ENCODE results near the gene ATXN2.

DNA sequence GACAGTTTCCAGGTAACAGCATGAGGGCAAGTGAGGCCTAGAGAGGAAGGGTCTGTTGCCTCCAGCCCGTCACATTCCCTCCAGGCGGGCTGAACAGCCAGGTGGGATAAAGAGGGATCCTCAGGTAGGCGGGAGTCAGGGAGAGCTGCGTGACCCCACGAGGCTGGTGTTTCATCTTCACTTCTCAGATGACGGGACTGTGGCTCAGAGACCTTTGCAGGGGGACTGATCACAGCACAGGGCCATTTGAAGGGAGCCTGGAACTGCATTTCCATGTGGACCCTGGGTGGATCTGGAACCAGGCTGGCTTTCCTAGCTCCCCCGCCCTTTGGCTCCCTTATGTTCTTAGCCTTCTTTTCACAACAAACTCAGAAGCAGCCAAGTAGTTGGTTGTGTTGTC lies 156.0 kb downstream of the ATXN2 start:
- TF ChIP-seq POLR2A (conservative IDR thresholded peaks at IDR 0.05) (0 out of 2 replicates have a peak, but pooled peaks have one; percentile 28), NONO (IDR thresholded peaks at IDR 0.05; ENCODE audit: low read depth in 2 of 2, low read length in 1 of 2) (no peak), ZNF184 (CRISPR knock-in tag; IDR thresholded peaks at IDR 0.05) (no peak), TAF1 (IDR thresholded peaks at IDR 0.05; ENCODE audit: control insufficient read depth, extremely low read depth, insufficient read depth, low read length, severe bottlenecking) (no peak), SMAD3 (CRISPR knock-in tag; conservative IDR thresholded peaks at IDR 0.05) (no peak), FOXM1 (IDR thresholded peaks at IDR 0.05; ENCODE audit: low read depth) (no peak), FOXM1 (CRISPR knock-in tag; IDR thresholded peaks at IDR 0.05; ENCODE audit: low read depth) (no peak)
- TF ChIP-seq, protein P1, sequence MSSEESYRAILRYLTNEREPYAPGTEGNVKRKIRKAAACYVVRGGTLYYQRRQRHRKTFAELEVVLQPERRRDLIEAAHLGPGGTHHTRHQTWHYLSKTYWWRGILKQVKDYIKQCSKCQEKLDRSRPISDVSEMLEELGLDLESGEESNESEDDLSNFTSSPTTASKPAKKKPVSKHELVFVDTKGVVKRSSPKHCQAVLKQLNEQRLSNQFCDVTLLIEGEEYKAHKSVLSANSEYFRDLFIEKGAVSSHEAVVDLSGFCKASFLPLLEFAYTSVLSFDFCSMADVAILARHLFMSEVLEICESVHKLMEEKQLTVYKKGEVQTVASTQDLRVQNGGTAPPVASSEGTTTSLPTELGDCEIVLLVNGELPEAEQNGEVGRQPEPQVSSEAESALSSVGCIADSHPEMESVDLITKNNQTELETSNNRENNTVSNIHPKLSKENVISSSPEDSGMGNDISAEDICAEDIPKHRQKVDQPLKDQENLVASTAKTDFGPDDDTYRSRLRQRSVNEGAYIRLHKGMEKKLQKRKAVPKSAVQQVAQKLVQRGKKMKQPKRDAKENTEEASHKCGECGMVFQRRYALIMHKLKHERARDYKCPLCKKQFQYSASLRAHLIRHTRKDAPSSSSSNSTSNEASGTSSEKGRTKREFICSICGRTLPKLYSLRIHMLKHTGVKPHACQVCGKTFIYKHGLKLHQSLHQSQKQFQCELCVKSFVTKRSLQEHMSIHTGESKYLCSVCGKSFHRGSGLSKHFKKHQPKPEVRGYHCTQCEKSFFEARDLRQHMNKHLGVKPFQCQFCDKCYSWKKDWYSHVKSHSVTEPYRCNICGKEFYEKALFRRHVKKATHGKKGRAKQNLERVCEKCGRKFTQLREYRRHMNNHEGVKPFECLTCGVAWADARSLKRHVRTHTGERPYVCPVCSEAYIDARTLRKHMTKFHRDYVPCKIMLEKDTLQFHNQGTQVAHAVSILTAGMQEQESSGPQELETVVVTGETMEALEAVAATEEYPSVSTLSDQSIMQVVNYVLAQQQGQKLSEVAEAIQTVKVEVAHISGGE (CRISPR knock-in tag; IDR thresholded peaks at IDR 0.05): no peak
- TF ChIP-seq, protein P2, sequence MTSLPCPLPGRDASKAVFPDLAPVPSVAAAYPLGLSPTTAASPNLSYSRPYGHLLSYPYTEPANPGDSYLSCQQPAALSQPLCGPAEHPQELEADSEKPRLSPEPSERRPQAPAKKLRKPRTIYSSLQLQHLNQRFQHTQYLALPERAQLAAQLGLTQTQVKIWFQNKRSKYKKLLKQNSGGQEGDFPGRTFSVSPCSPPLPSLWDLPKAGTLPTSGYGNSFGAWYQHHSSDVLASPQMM (CRISPR knock-in tag; IDR thresholded peaks at IDR 0.05): no peak
- TF ChIP-seq, protein P3, sequence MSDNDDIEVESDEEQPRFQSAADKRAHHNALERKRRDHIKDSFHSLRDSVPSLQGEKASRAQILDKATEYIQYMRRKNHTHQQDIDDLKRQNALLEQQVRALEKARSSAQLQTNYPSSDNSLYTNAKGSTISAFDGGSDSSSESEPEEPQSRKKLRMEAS (CRISPR knock-in tag; IDR thresholded peaks at IDR 0.05): no peak
- TF ChIP-seq, protein P4, sequence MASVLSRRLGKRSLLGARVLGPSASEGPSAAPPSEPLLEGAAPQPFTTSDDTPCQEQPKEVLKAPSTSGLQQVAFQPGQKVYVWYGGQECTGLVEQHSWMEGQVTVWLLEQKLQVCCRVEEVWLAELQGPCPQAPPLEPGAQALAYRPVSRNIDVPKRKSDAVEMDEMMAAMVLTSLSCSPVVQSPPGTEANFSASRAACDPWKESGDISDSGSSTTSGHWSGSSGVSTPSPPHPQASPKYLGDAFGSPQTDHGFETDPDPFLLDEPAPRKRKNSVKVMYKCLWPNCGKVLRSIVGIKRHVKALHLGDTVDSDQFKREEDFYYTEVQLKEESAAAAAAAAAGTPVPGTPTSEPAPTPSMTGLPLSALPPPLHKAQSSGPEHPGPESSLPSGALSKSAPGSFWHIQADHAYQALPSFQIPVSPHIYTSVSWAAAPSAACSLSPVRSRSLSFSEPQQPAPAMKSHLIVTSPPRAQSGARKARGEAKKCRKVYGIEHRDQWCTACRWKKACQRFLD (CRISPR knock-in tag; IDR thresholded peaks at IDR 0.05): no peak

Data from K562 (cell line).